Measurements from ENCODE around the gene PSMC5. TPM values are rescaled to one million over a fixed set of nuclear protein-coding genes. Genes with fewer than 3 reads are reported as not detected.

PSMC5 gene
- total and polyA plus RNA-seq, 10 of the 15 experiments (the other 5 are each of a cell fraction or from before 2014, with no cell fraction given): 55.0 to 266 (median 148) TPM

GRCh38 chr17:63859257-63859656, 32.0 kb downstream of the PSMC5 start:
- Histone ChIP-seq H3K4me2 (ENCODE audit: control insufficient read depth, insufficient read depth) (no peak overlapping the region), H2AFZ (ENCODE audit: control insufficient read depth, low read depth, low read length) (no peak overlapping the region), H3K27ac (ENCODE audit: control insufficient read depth, insufficient read depth) (no peak overlapping the region), H3K9ac (ENCODE audit: control insufficient read depth, insufficient read depth, low read length) (no peak overlapping the region), H3K4me3 (no peak overlapping the region), H3K9me3 (replicated peaks; ENCODE audit: control insufficient read depth, insufficient read depth, low read length) (no peaks in the 10 kb centered on the region), H3K36me3 (ENCODE audit: control insufficient read depth in 2 of 2, insufficient read depth in 2 of 2, low read length in 1 of 2) (no peaks in the 10 kb centered on the region), H3K79me2 (ENCODE audit: control insufficient read depth, insufficient read depth, low read length) (no peaks in the 10 kb centered on the region), H4K20me1 (ENCODE audit: control insufficient read depth, insufficient read depth) (no peaks in the 10 kb centered on the region), H3K27me3 (replicated peaks in 1 of 2; ENCODE audit: control insufficient read depth in 2 of 2, insufficient read depth in 2 of 2, low read length in 1 of 2) (peaks cover 1 to 4% of the 10 kb centered on the region in 2 experiments; a peak in 2 of 4 replicates), H3K4me1 (ENCODE audit: control insufficient read depth, insufficient read depth, low read length) (no peaks in the 10 kb centered on the region)
- ATAC-seq (no peak), DNase-seq (ENCODE audit: low read depth, low spot score) (no peak), FAIRE-seq (no peak)
- ChIA-PET CTCF (interaction anchor here (1.4 to 3.4 kb wide), 7 partner anchors 8 to 31 kb away, joined by 4 to 14 read pairs (median 6); no protein-coding TSS in a partner anchor), SMC1A (ENCODE audit: uncharacterized antibody, unreplicated experiment) (interaction anchor here (0.7 to 1.8 kb wide), 5 partner anchors 10 to 370 kb away, joined by 3 to 4 read pairs (median 3); no protein-coding TSS in a partner anchor), POLR2A (interaction anchor here (0.5 to 1.9 kb wide), 2 partner anchors 11 to 108 kb away, joined by 3 to 6 read pairs; no protein-coding TSS in a partner anchor), RAD21 (ENCODE audit: unreplicated experiment) (no interaction called here)
- intact Hi-C loops (cut with micrococcal nuclease; ENCODE audit: unreplicated experiment) (no loop called here), in situ Hi-C loops (cut with MboI) (no loop called here)
- BruUV-seq (replicated peaks): no TSS peak
- TF ChIP-seq TARDBP (IDR thresholded peaks at IDR 0.05; ENCODE audit: borderline replicate concordance) (no peak), ATF3 (IDR thresholded peaks at IDR 0.05; ENCODE audit: borderline replicate concordance, extremely low read depth, low read depth, low read length) (no peak), TBL1XR1 (IDR thresholded peaks at IDR 0.05; ENCODE audit: low read depth, low read length) (no peak), EED (IDR thresholded peaks at IDR 0.05; ENCODE audit: low read depth) (no peak), HCFC1 (IDR thresholded peaks at IDR 0.05; ENCODE audit: low read length) (no peak), CREB1 (IDR thresholded peaks at IDR 0.05; ENCODE audit: low read depth) (no peak), SUZ12 (IDR thresholded peaks at IDR 0.05; ENCODE audit: unreplicated experiment) (no peak), JUNB (IDR thresholded peaks at IDR 0.05) (no peak), RELA (IDR thresholded peaks at IDR 0.05; ENCODE audit: borderline replicate concordance, partially characterized antibody) (no peak), ZBTB33 (IDR thresholded peaks at IDR 0.05) (no peak), FOS (IDR thresholded peaks at IDR 0.05; ENCODE audit: borderline replicate concordance, extremely low read depth, insufficient read length) (no peak)
- TF ChIP-seq, protein P1, sequence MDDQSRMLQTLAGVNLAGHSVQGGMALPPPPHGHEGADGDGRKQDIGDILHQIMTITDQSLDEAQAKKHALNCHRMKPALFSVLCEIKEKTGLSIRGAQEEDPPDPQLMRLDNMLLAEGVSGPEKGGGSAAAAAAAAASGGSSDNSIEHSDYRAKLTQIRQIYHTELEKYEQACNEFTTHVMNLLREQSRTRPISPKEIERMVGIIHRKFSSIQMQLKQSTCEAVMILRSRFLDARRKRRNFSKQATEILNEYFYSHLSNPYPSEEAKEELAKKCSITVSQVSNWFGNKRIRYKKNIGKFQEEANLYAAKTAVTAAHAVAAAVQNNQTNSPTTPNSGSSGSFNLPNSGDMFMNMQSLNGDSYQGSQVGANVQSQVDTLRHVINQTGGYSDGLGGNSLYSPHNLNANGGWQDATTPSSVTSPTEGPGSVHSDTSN (IDR thresholded peaks at IDR 0.05; ENCODE audit: insufficient replicate concordance, low read depth, low read length): no peak
- TF ChIP-seq, protein P2, sequence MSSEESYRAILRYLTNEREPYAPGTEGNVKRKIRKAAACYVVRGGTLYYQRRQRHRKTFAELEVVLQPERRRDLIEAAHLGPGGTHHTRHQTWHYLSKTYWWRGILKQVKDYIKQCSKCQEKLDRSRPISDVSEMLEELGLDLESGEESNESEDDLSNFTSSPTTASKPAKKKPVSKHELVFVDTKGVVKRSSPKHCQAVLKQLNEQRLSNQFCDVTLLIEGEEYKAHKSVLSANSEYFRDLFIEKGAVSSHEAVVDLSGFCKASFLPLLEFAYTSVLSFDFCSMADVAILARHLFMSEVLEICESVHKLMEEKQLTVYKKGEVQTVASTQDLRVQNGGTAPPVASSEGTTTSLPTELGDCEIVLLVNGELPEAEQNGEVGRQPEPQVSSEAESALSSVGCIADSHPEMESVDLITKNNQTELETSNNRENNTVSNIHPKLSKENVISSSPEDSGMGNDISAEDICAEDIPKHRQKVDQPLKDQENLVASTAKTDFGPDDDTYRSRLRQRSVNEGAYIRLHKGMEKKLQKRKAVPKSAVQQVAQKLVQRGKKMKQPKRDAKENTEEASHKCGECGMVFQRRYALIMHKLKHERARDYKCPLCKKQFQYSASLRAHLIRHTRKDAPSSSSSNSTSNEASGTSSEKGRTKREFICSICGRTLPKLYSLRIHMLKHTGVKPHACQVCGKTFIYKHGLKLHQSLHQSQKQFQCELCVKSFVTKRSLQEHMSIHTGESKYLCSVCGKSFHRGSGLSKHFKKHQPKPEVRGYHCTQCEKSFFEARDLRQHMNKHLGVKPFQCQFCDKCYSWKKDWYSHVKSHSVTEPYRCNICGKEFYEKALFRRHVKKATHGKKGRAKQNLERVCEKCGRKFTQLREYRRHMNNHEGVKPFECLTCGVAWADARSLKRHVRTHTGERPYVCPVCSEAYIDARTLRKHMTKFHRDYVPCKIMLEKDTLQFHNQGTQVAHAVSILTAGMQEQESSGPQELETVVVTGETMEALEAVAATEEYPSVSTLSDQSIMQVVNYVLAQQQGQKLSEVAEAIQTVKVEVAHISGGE (CRISPR knock-in tag; IDR thresholded peaks at IDR 0.05): no peak
- 0% methylated on average over 3 of the region's 3 CpGs for WGBS (ENCODE audit: insufficient coverage, insufficient replicate concordance, low lambda C conversion rate, missing lambda C conversion rate)
